ENCODE data around the gene HOXA3. TPM values are rescaled to one million over a fixed set of nuclear protein-coding genes. Genes with fewer than 3 reads are reported as not detected.

HOXA3 gene
- total RNA-seq, 1 donor from 2014 or later, result 8.7 TPM

DNA sequence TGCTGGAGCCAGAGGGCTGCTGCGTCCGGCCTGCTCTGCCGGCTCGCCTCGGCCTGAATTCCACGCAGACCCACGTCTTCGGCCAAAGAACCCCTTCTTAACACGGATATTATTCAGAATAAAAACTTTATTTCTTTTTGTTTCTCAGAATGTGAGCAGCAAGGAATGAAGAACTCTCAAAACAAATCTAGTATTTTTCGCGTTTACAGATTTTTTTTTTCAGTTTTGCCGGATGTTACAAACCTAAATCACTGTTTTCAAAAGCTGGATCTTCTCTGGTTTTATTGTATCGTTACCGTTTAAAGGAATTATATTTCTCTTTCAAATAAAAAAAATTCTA, 45.5 kb downstream of the HOXA3 start:
- ATAC-seq, result no peak
- peak overlapping the region; percentile 46 for H3K4me3 ChIP-seq
- H3K9me3 ChIP-seq, result no peaks in the 10 kb centered on the region
- no peak for DNase-seq
- no peaks in the 10 kb centered on the region for H3K36me3 ChIP-seq
- intact Hi-C loops (cut with DNase I), result loop anchor here (10.0 kb wide), 1 partner anchor 252 kb away; no protein-coding TSS in a partner anchor
- H3K27ac ChIP-seq, result peak overlapping the region; percentile 91
- H3K27me3 ChIP-seq, result peaks cover 20% of the 10 kb centered on the region
- no peak for TF ChIP-seq CTCF (IDR thresholded peaks at IDR 0.05)
- peaks cover 18% of the 10 kb centered on the region for H3K4me1 ChIP-seq

GRCh38 chr7:27106181-27106900, 46.0 kb downstream of the HOXA3 start:
- H3K4me3 ChIP-seq, result peak overlapping the region; percentile 46
- no peaks in the 10 kb centered on the region for H3K36me3 ChIP-seq
- H3K9me3 ChIP-seq, result no peaks in the 10 kb centered on the region
- TF ChIP-seq CTCF (IDR thresholded peaks at IDR 0.05), result no peak
- H3K4me1 ChIP-seq, result peaks cover 18% of the 10 kb centered on the region
- no peak for DNase-seq
- peak overlapping the region; percentile 91 for H3K27ac ChIP-seq
- H3K27me3 ChIP-seq, result peaks cover 26% of the 10 kb centered on the region
- ATAC-seq, result no peak
- intact Hi-C loops (cut with DNase I), result loop anchor here (10.0 kb wide), 1 partner anchor 252 kb away; no protein-coding TSS in a partner anchor

GRCh38 chr7:27105301-27106031, 46.9 kb downstream of the HOXA3 start:
- Histone ChIP-seq H3K4me3 (peak overlapping the region; percentile 46), H3K36me3 (no peaks in the 10 kb centered on the region), H3K4me1 (peaks cover 21% of the 10 kb centered on the region), H3K27me3 (peaks cover 26% of the 10 kb centered on the region), H3K27ac (peak overlapping the region; percentile 91), H3K9me3 (no peaks in the 10 kb centered on the region)
- DNase-seq (no peak), ATAC-seq (no peak)
- intact Hi-C loops (cut with DNase I), result loop anchor here (10.0 kb wide), 1 partner anchor 251 kb away; no protein-coding TSS in a partner anchor
- no peak for TF ChIP-seq CTCF (IDR thresholded peaks at IDR 0.05)

DNA sequence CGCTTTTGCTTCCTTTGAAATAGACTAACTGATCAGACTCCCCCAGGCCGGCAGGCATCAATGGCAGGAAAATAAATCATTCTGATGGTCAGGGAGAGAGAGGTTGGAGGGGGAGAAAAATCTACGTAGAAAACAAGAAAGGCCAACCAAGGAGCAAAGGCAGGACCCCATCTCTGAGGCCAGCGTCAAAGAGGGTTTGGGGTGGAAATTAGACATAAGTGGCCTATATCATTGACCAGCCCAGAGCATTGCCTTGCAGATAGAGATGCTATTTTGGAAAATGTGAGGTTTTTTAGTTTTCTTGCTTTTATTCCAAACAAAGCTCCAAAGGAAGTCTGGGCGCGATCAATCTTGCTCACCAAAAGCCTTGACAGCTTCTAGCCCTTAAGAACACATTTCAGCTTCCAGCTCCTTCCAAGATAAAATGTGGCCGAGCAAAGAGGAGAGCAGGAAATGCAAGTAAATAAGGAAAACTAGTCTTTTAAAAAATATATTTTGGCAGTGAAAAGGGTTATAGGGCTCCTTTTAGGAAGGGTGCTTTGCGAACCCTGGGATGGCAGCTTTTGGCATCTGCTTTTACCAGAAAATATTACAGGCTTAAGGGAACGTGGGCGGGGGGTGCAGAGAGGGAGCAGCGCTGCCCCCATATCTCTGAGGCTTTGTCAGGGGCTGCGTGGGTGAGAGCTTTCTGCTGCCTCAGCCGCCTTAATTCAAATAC, 47.9 kb downstream of the HOXA3 start:
- Histone ChIP-seq H3K27me3 (peaks cover 26% of the 10 kb centered on the region), H3K4me1 (peaks cover 26% of the 10 kb centered on the region), H3K4me3 (peak overlapping the region; percentile 91), H3K9me3 (no peaks in the 10 kb centered on the region), H3K27ac (peak overlapping the region; percentile 91), H3K36me3 (no peaks in the 10 kb centered on the region)
- no peak for TF ChIP-seq CTCF (IDR thresholded peaks at IDR 0.05)
- DNase-seq (no peak), ATAC-seq (no peak)
- intact Hi-C loops (cut with DNase I), result loop anchor here (10.0 kb wide), 1 partner anchor 250 kb away; no protein-coding TSS in a partner anchor

GRCh38 chr7:27103489-27104226, 48.7 kb downstream of the HOXA3 start:
- Histone ChIP-seq H3K4me3 (peak overlapping the region; percentile 91), H3K27ac (peak overlapping the region; percentile 91), H3K4me1 (peaks cover 17% of the 10 kb centered on the region), H3K9me3 (no peaks in the 10 kb centered on the region), H3K27me3 (peaks cover 26% of the 10 kb centered on the region), H3K36me3 (no peaks in the 10 kb centered on the region)
- no peak for TF ChIP-seq CTCF (IDR thresholded peaks at IDR 0.05)
- ATAC-seq (no peak), DNase-seq (no peak)
- intact Hi-C loops (cut with DNase I), result loop anchor here (10.0 kb wide), 1 partner anchor 249 kb away; no protein-coding TSS in a partner anchor

All from upper lobe of right lung (tissue), 1 donor.